Stimulated activated CD4-positive, alpha-beta T cell treated with anti-CD3 and anti-CD28 coated beads, Interleukin-4, amount 100 ng/mL, for 48 hours (primary cell): ENCODE results near the gene TM9SF1.

Source experiments
- DNase-seq, 2 donors: peaks; one replicate each; pipeline ENCODE4 v3.0.0-alpha.2; 2020; ENCODE audit warnings: low read depth in 2 of 2

Gene TM9SF1

GRCh38 chr14:24151404-24152080, 43.7 kb downstream of the TM9SF1 start:
- no peak for DNase-seq

DNA sequence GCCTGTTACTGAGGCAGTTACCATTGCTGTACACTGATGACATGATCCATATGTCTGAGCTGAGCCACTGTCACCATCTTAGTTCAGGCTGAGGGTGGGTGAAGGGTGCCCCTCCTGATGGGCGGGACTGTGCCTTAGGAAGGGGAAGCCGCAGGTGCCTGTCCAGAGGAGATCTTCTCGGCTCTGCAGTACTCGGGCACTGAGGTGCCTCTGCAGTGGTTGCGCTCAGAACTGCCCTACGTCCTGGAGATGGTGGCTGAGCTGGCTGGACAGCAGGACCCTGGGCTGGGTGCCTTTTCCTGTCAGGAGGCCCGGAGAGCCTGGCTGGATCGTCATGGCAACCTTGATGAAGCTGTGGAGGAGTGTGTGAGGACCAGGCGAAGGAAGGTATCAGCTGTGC, 44.2 kb downstream of the TM9SF1 start:
- no peak for DNase-seq

DNA sequence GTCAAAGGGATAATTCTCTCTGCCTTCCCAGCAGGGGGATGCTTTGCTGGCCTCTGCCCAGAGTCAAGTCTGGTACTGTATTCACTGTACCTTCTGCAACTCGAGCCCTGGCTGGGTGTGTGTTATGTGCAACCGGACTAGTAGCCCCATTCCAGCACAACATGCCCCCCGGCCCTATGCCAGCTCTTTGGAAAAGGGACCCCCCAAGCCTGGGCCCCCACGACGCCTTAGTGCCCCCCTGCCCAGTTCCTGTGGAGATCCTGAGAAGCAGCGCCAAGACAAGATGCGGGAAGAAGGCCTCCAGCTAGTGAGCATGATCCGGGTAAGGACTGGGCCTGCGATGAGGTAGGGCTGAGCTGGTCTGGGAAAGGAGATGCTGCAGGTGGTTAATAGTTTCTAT, 44.7 kb downstream of the TM9SF1 start:
- DNase-seq = no peak

GRCh38 chr14:24150061-24150460, 45.2 kb downstream of the TM9SF1 start:
- no peak for DNase-seq

DNA sequence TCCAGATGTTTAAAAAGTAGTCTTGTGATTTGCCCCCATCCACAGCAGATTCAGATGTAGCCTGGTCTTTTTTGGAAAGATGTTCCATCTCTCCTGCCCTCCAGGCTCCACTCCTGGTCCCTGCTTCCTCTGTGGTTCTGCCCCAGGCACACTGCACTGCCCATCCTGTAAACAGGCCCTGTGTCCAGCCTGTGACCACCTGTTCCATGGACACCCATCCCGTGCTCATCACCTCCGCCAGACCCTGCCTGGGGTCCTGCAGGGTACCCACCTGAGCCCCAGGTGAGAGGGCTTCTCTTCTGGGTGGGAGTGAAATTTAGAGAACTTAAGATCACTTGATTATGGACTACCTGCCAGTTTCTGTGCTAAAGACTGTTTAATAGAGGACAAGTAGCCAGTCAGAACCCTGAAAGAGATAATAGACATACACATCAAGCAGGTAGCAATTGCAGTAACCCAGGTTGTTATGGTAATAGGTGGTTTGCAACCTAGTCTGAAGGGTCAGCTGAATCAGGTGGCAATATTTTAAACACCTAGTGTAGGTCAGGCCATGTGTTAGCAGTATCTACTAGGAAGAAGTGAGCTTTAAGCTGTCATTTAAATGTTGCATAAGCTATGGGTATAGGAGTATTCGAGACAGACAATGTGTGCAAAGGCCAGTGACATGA, 45.8 kb downstream of the TM9SF1 start:
- no peak for DNase-seq

DNA sequence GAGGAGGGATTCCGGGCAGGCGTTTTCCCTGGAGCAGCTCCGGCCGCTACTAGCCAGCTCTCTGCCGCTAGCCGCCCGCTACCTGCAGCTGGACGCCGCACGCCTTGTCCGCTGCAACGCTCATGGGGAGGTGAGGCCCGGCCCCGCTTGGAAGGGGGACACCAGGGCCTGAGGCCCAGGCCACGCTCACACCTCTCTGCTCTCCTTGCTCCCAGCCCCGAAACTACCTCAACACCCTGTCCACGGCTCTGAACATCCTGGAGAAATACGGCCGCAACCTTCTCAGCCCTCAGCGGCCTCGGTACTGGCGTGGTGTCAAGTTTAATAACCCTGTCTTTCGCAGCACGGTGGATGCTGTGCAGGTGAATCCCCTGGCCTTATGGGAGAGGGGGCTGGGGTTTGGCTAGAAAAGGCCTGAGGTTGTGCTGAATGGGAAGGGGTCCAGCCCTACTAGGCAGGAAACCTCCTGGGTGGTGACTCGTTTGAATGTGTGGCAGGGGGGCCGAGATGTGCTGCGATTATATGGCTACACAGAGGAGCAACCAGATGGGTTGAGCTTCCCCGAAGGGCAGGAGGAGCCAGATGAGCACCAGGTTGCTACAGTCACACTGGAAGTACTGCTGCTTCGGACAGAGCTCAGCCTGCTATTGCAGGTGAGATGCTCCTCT, 47.3 kb downstream of the TM9SF1 start:
- no peak for DNase-seq

DNA sequence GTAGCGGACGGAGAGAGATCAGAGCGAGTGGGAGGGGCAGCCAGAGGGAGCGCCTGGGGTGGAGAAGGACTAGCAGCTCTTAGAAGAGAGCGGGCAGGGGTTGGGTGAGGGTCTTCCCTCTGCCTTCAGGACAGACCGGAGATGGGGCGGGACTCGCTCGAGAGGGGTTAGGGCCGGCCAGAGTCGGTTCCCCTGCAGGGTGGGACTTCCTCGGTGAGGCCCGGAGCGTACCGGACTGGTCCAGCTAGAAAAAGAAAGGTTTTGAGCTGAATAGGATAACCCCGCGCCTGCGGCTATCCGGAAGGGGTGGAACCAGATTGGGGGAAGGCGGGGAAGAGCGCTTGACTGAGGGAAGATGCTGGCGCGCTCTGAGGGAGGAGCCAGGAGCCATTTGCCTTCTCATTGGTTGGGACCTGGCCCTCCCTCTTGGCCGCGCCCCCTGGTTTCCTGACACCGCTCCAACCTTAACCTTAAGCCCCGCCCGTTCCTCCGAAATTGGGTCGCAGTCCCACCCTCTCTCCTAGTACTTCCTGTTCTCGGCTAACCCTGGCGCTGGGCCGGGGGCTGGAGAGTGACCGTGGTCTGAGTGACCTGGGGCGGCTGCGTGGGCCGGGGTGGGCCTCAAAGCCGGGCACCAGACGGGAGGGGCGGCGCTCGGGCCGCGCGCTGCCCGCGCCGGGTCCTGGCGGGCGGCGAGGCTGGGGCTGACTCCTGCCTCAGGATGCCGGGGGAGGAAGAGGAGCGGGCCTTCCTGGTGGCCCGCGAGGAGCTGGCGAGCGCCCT, 48.1 kb downstream of the TM9SF1 start, which contains the start of gene RNF31:
Gene RNF31, plus strand, starts transcription at position 521 of the 783 bp plus-strand sequence. Its CDS starts 201 bp downstream, at position 722.
- DNase-seq = peak; percentile 95 to 100

- DNase-seq = peak; percentile 86 to 92
Measured at GRCh38 chr14:24146453-24146977, 48.7 kb downstream of the TM9SF1 start, which contains the start of gene PSME2. Gene PSME2, minus strand, starts transcription at chr14:24146610. Its CDS starts 29 bp downstream, at chr14:24146581.

- DNase-seq = no peak
Measured at GRCh38 chr14:24145690-24146452, 49.4 kb downstream of the TM9SF1 start.

GRCh38 chr14:24145219-24145618, 50.0 kb downstream of the TM9SF1 start:
- DNase-seq = no peak

- no peak for DNase-seq
Measured at GRCh38 chr14:24144451-24144850, 50.8 kb downstream of the TM9SF1 start.

GRCh38 chr14:24143511-24143910, 51.7 kb downstream of the TM9SF1 start:
- no peak for DNase-seq

DNA sequence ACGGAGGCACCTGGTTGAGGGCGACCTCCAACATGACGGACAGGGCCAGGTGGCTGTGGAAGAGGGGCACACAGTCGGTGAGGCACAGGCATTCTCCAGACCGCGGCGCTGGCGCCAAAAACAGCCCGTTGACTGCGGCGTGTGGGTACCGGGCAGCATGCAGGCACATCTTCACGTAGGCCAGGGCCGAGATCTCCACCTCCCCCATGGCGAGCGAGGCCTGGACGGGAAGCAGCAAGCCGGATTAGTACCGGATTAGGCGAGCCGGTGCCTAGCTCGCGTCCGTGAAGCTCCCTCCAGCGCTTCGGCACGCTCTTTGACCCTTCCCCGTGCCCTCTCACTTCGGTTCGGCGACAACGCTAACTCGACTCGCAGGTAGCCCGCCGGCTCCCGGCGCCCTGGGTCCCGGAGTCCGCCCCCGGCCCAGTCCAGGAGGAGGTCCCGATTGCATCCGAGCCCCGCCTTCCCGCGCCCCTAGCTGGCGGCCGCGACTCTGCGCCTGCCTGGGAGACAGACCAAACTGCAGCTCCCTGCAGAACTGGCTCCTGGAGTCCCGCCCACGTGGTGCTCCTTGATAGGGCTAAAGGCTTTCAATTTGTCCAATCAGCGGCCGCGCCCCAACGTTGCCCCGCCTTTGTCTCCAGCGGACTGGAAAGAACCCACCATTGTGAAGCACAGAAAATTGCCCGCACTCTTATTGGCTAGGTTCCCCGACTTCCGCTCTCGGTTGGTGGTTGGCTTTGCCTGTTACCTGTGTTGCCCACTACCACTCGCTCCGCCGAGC, 54.0 kb downstream of the TM9SF1 start, which contains the start of gene EMC9:
Gene EMC9, minus strand, starts transcription at position 495 of the 784 bp plus-strand sequence. Its CDS starts 287 bp downstream, at position 208.
- peak; percentile 99 to 100 for DNase-seq

DNA sequence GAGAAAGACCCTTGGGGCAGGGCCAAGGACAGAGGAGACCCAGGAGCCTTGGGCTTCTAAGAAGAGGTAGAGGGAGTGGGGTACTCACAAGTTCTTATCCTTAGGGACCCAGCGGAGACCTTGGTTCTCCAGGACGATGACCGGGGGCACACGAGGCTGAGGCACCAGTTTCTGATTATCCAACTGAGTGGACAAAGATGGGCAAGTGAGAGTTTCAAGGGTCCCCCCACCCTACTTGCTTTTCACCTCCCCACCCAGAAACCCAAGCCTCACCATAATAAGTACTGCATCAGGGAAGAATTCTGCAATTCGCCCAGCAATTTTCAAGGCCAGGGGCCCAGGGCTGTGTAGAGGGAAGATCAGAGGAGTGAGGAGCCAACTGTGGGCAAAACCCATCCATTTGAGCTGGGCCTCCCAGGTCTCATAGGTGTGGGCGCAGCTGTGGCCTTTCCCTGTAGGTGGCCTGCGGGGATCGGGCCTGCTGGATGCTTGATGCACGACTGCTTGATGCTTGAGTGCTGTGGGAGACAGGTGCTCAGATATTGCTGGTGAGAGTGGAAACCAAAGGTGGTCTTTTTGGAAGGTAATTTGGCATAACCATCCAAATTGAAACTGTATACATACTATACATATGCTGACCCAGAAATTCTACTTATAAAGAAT, 55.8 kb downstream of the TM9SF1 start:
- no peak for DNase-seq
